ENCODE data around the gene SHISAL1.
"Not testable (repeated sequence)": the region's sequence is repeated elsewhere in the genome, so short reads cannot be mapped to it uniquely, and the experiment has no call there.

Gene SHISAL1

DNA sequence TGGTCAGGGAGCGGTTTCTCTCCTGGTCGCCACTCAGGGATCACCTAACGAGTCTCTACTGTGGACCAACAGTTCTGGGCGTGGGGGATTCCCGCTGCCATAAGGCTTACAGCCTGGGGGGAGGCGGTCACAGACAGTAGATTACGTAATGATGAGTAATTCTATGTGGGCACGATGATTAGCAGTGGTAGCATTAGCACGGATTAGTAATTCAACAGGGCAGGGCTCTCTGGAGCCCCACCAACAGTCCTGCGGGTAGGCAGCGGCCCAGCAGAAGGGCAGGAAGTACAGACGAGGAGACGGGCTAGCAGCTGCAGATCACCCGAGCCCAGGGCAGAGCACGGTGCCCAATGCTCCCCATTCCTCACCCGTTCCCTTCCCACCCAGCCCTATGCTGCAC, 3.6 kb downstream of the SHISAL1 start:
- H3K4me1 ChIP-seq (ENCODE audit: control insufficient read depth, insufficient read depth, low read length): no peaks in the 10 kb centered on the region
- H3K27ac ChIP-seq (ENCODE audit: low read depth, low read length): no peak overlapping the region
- H3K27me3 ChIP-seq (ENCODE audit: control insufficient read depth, insufficient read depth, low read length): no peaks in the 10 kb centered on the region
- no peak overlapping the region for H3K9ac ChIP-seq (ENCODE audit: low read depth, low read length)
- no peaks in the 10 kb centered on the region for H3K9me3 ChIP-seq (ENCODE audit: control insufficient read depth, insufficient read depth, low read length)
- no peak overlapping the region for H3K4me3 ChIP-seq (ENCODE audit: low read depth, low read length)
- H3K36me3 ChIP-seq (ENCODE audit: control insufficient read depth, insufficient read depth, low read length): no peaks in the 10 kb centered on the region

DNA sequence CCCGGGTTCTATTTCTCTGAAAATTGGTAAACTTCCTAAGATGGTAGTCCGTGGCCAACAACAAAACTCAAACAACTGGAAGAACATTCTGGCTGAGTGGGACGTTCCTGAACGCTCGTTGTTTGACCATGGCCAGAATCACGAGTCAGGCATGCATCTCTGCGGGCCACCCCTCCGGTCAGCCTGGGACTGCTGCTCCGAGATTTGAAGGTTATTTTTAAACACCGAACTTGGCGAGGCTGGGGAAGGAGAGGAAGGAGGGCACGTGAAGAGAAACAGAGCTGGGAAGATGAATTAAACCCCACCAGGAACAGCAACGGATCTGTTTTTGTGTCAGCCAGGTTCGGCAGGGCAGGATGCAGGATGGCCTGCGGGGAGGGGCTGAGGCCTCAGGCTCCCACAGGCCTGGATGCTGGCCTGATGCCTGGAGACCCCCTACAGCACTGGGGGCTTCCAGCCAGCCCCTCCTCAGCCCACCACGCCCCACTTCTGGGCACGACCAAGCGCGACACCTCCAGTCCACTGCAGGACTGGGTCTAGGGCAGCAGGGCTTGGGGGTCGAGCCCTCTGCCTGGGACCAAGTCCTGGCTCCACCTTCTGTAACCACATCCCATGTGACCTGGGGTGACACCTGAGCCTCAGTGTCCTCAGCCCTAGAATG, 5.1 kb downstream of the SHISAL1 start:
- Histone ChIP-seq H3K27ac (ENCODE audit: low read depth, low read length) (no peak overlapping the region), H3K4me3 (ENCODE audit: low read depth, low read length) (no peak overlapping the region), H3K9me3 (ENCODE audit: control insufficient read depth, insufficient read depth, low read length) (no peaks in the 10 kb centered on the region), H3K27me3 (ENCODE audit: control insufficient read depth, insufficient read depth, low read length) (no peaks in the 10 kb centered on the region), H3K9ac (ENCODE audit: low read depth, low read length) (no peak overlapping the region), H3K4me1 (ENCODE audit: control insufficient read depth, insufficient read depth, low read length) (no peaks in the 10 kb centered on the region), H3K36me3 (ENCODE audit: control insufficient read depth, insufficient read depth, low read length) (no peaks in the 10 kb centered on the region)

DNA sequence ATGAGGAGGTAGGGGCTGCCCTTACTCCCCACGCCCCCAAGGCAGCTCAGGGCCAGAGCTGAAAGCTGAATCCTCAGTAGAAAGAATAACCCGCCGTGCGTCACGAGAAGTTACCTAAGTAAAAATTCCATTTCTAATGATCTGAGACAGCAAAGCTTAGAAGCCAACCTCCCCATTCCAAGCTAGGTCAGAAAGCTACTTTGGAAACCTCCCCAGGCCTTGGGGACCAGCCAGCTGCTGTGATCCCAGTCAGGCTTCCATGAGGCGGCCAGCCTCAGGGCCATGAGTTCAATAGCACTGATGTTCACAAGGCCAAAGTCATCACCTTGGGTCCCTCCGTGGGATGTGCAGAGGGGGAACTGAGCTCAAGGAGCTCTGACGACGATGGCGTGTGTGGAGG, 6.9 kb downstream of the SHISAL1 start:
- Histone ChIP-seq H3K27me3 (ENCODE audit: control insufficient read depth, insufficient read depth, low read length) (no peaks in the 10 kb centered on the region), H3K4me3 (ENCODE audit: low read depth, low read length) (no peak overlapping the region), H3K36me3 (ENCODE audit: control insufficient read depth, insufficient read depth, low read length) (no peaks in the 10 kb centered on the region), H3K9me3 (ENCODE audit: control insufficient read depth, insufficient read depth, low read length) (no peaks in the 10 kb centered on the region), H3K4me1 (ENCODE audit: control insufficient read depth, insufficient read depth, low read length) (no peaks in the 10 kb centered on the region), H3K9ac (ENCODE audit: low read depth, low read length) (no peak overlapping the region), H3K27ac (ENCODE audit: low read depth, low read length) (no peak overlapping the region)

DNA sequence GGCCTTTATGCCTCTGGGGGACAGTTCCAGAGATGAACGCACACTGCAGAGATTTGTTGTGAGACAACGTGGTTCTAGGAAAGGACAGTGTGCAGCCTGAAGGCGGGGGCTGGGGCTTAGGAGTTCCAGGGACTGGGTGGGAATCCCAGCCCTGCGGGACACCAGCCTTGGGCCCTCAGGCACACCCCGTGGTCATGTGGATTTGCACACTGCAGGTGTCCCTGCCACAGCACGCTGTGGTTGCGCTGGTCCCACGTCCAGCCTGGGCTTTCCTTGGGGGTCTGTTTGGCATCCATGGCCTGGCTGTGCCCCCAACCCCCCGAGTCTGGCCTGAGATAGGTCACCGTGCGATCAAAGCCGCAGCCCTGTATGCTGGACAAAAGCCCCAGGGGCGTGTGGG, 7.3 kb downstream of the SHISAL1 start:
- Histone ChIP-seq H3K4me1 (ENCODE audit: control insufficient read depth, insufficient read depth, low read length) (no peaks in the 10 kb centered on the region), H3K36me3 (ENCODE audit: control insufficient read depth, insufficient read depth, low read length) (no peaks in the 10 kb centered on the region), H3K4me3 (ENCODE audit: low read depth, low read length) (no peak overlapping the region), H3K9me3 (ENCODE audit: control insufficient read depth, insufficient read depth, low read length) (no peaks in the 10 kb centered on the region), H3K27me3 (ENCODE audit: control insufficient read depth, insufficient read depth, low read length) (no peaks in the 10 kb centered on the region), H3K27ac (ENCODE audit: low read depth, low read length) (no peak overlapping the region), H3K9ac (ENCODE audit: low read depth, low read length) (no peak overlapping the region)

DNA sequence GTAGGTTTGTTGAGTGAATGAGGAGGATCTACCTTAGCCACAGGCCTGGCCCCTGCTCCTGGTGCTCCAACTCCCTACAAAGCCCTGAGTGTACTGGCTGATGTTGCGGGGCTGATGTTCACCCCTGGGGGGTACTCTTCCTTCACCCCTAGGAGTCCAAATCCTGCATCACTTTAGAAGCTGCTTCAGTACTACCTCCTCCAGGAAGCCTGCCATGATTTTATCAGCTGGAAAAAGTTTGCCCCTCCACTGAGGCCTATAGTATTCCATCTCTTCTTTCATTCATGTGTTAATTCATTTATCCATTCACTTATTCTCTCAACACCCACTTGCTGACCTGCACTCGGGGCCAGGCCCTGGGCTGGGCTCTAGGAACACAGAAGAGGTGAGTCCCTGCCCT, 7.8 kb downstream of the SHISAL1 start:
- Histone ChIP-seq H3K9ac (ENCODE audit: low read depth, low read length) (no peak overlapping the region), H3K4me3 (ENCODE audit: low read depth, low read length) (no peak overlapping the region), H3K4me1 (ENCODE audit: control insufficient read depth, insufficient read depth, low read length) (no peaks in the 10 kb centered on the region), H3K36me3 (ENCODE audit: control insufficient read depth, insufficient read depth, low read length) (no peaks in the 10 kb centered on the region), H3K27me3 (ENCODE audit: control insufficient read depth, insufficient read depth, low read length) (no peaks in the 10 kb centered on the region), H3K9me3 (ENCODE audit: control insufficient read depth, insufficient read depth, low read length) (no peaks in the 10 kb centered on the region), H3K27ac (ENCODE audit: low read depth, low read length) (no peak overlapping the region)

DNA sequence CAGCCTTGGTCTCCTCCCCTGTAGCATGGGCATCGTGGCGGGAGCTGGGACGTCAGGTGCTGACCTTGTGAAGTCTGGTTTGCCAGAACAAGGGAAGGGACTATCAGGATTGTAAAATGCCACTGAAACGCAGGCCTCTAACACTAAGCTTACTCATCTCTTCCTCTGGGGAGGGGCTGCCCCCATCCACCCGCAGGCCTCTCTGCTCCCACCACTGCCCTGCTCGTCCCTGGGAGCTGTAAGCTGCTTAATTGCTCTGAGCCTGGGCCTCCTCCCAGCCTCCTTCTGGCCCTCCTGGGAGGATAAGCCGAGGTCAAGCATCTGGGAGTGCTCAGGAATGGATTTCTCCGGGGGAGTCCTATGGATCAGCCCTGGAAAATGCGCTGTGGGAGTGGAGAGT, 8.4 kb downstream of the SHISAL1 start:
- Histone ChIP-seq H3K27ac (ENCODE audit: low read depth, low read length) (no peak overlapping the region), H3K4me1 (ENCODE audit: control insufficient read depth, insufficient read depth, low read length) (no peaks in the 10 kb centered on the region), H3K4me3 (ENCODE audit: low read depth, low read length) (no peak overlapping the region), H3K9me3 (ENCODE audit: control insufficient read depth, insufficient read depth, low read length) (no peaks in the 10 kb centered on the region), H3K9ac (ENCODE audit: low read depth, low read length) (no peak overlapping the region), H3K27me3 (ENCODE audit: control insufficient read depth, insufficient read depth, low read length) (no peaks in the 10 kb centered on the region), H3K36me3 (ENCODE audit: control insufficient read depth, insufficient read depth, low read length) (no peaks in the 10 kb centered on the region)

DNA sequence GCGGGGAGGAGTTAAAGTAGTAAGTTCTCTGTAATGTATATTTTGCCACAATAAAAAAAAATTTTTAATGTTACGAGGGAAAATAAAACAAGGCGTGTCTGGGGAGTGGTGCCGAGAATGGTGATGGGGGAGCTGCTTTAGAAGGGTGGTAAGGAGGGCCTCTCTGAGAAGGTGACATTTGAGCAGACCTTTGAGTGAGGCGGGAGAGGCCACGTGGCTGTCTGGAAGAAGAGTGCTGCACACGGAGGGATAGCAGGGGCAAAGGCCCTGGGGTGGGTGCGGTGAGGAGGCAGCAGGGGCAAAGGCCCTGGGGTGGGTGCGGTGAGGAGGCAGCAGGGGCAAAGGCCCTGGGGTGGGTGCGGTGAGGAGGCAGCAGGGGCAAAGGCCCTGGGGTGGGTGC, 10.4 kb downstream of the SHISAL1 start:
- not testable (repeated sequence) for H3K9ac ChIP-seq (ENCODE audit: low read depth, low read length)

DNA sequence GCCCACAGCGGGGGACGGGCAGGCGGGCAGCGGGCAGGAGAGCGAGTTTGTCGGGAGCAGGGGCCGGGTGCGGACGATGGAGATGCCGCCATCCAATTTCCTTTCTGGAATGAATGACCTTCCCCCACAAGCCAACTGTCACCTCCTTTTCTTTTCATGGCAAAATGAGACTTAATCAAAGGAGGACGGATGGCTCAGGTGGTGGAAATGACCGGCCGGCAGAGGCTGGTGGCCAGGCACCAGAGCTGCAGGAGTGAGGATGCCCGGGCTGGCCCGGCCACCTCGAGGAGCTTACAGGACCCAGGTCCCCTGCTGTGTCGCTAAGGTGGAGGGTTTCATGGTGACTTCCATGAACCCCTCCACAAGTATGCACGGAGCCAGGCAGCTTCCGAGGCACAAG, 11.7 kb downstream of the SHISAL1 start:
- Histone ChIP-seq H3K27me3 (ENCODE audit: control insufficient read depth, insufficient read depth, low read length) (no peaks in the 10 kb centered on the region), H3K4me3 (ENCODE audit: low read depth, low read length) (no peak overlapping the region), H3K4me1 (ENCODE audit: control insufficient read depth, insufficient read depth, low read length) (no peaks in the 10 kb centered on the region), H3K9me3 (ENCODE audit: control insufficient read depth, insufficient read depth, low read length) (no peaks in the 10 kb centered on the region), H3K36me3 (ENCODE audit: control insufficient read depth, insufficient read depth, low read length) (no peaks in the 10 kb centered on the region), H3K9ac (ENCODE audit: low read depth, low read length) (no peak overlapping the region), H3K27ac (ENCODE audit: low read depth, low read length) (no peak overlapping the region)

More for the DNA sequence above, 10.4 kb downstream of the SHISAL1 start:
- H3K27me3 ChIP-seq (ENCODE audit: control insufficient read depth, insufficient read depth, low read length); H3K36me3 ChIP-seq (ENCODE audit: control insufficient read depth, insufficient read depth, low read length); H3K4me3 ChIP-seq (ENCODE audit: low read depth, low read length); H3K27ac ChIP-seq (ENCODE audit: low read depth, low read length); H3K9me3 ChIP-seq (ENCODE audit: control insufficient read depth, insufficient read depth, low read length); H3K4me1 ChIP-seq (ENCODE audit: control insufficient read depth, insufficient read depth, low read length): not testable (repeated sequence)

DNA sequence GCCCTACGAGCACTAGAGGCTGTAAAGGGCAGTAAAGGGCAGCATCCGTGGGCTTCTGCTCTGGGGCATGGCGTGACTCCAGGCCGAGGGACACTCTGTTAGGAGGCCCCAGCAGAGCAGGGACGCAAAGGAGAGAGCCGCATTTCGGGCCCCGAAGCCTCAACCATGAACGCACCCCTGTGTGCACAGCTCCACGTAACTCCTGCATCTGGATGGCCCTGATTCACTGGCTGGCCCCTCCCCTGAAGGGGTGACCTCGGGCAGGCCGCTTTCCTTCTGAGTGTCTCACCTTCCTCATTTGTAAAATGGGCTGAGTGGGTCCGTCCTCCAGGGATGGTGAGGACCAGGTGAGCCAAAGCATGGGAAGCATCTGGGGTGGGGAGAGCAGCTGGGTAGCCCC, 13.6 kb downstream of the SHISAL1 start:
- H3K4me1 ChIP-seq (ENCODE audit: control insufficient read depth, insufficient read depth, low read length): no peaks in the 10 kb centered on the region
- no peaks in the 10 kb centered on the region for H3K36me3 ChIP-seq (ENCODE audit: control insufficient read depth, insufficient read depth, low read length)
- H3K4me3 ChIP-seq (ENCODE audit: low read depth, low read length): no peak overlapping the region
- no peaks in the 10 kb centered on the region for H3K27me3 ChIP-seq (ENCODE audit: control insufficient read depth, insufficient read depth, low read length)
- H3K9me3 ChIP-seq (ENCODE audit: control insufficient read depth, insufficient read depth, low read length): no peaks in the 10 kb centered on the region
- H3K9ac ChIP-seq (ENCODE audit: low read depth, low read length): no peak overlapping the region
- no peak overlapping the region for H3K27ac ChIP-seq (ENCODE audit: low read depth, low read length)

DNA sequence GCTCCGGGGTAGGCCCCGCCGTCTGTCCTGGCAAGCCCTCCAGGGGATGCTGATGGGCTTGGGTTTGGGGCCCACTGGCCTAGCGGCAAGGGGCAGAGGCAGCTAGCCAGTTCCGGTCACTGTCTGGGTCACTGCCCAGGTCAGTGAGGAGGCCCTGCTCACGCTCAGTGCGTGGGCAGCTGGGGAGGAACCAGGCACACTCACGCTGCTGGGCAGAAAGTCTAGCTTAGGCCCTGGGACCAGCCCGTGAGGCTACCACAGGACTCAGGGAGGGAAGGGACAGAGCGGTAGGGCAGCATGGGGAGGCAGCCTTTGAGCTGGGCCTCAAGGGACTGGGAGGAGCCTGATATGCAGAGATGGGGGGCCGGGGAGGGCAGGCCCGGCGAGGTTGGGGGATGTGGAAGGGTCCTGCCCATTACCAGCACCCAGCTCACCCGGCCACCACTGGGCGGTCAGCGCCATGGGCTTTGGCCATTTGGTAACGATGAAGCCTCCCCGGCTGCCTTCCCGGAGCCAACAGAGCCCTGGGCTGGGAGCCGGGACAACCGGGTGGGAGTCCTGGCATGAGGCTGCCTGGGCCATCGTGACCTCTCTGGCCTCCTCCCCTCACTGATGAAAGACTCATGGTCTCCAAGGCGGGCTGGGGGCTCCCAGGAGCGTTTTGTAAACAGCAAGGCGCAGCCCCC, 14.2 kb downstream of the SHISAL1 start:
- H3K27ac ChIP-seq (ENCODE audit: low read depth, low read length): no peak overlapping the region
- no peaks in the 10 kb centered on the region for H3K9me3 ChIP-seq (ENCODE audit: control insufficient read depth, insufficient read depth, low read length)
- H3K9ac ChIP-seq (ENCODE audit: low read depth, low read length): no peak overlapping the region
- no peak overlapping the region for H3K4me3 ChIP-seq (ENCODE audit: low read depth, low read length)
- H3K4me1 ChIP-seq (ENCODE audit: control insufficient read depth, insufficient read depth, low read length): no peaks in the 10 kb centered on the region
- no peaks in the 10 kb centered on the region for H3K36me3 ChIP-seq (ENCODE audit: control insufficient read depth, insufficient read depth, low read length)
- no peaks in the 10 kb centered on the region for H3K27me3 ChIP-seq (ENCODE audit: control insufficient read depth, insufficient read depth, low read length)

DNA sequence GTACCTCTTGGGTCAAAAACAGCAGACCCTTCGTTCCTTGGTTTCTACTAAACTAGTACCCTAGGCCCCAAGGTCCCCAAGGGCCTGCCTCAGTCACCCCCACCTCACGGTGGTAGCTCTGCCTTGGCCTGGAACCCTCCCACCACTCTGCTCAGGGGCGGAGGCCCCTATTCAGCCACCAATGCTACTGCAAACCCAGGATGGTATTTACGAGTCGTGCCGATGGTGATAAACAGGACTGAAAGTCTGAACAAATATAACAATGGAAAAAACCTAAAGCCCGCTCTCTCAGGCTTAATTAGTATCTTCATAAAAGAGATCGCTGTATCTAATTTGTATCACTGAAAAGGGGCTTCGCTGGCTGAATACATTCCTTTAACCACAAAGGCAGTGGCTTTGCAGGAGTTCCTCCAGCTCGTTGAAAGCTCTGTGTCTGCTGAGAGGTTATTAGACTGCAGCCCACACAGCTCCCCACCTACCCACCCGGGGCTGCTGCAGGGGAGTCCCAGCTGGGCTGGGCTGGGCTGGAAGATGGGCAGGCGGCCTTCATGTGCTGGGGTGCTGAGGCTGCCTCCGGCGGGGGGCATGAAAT, 15.2 kb downstream of the SHISAL1 start:
- H3K9me3 ChIP-seq (ENCODE audit: control insufficient read depth, insufficient read depth, low read length): no peaks in the 10 kb centered on the region
- H3K9ac ChIP-seq (ENCODE audit: low read depth, low read length): no peak overlapping the region

More for the DNA sequence above, 15.2 kb downstream of the SHISAL1 start:
- no peaks in the 10 kb centered on the region for H3K27me3 ChIP-seq (ENCODE audit: control insufficient read depth, insufficient read depth, low read length)
- H3K4me1 ChIP-seq (ENCODE audit: control insufficient read depth, insufficient read depth, low read length): peaks cover 1% of the 10 kb centered on the region; the same call in 1 of the 2 replicates
- no peak overlapping the region for H3K4me3 ChIP-seq (ENCODE audit: low read depth, low read length)
- no peaks in the 10 kb centered on the region for H3K36me3 ChIP-seq (ENCODE audit: control insufficient read depth, insufficient read depth, low read length)
- H3K27ac ChIP-seq (ENCODE audit: low read depth, low read length): no peak overlapping the region

Data from HUES48 (cell line).